HuH-7.5 (cell line): ENCODE measurements around the gene MAD1L1.

Experiments
- DNase-seq: peaks from one replicate; pipeline ENCODE4 v3.0.0; 2011; ENCODE audit warnings: low spot score

MAD1L1 gene

GRCh38 chr7:2114926-2115759 is 117.6 kb downstream of the MAD1L1 start:
- no peak for DNase-seq

DNA sequence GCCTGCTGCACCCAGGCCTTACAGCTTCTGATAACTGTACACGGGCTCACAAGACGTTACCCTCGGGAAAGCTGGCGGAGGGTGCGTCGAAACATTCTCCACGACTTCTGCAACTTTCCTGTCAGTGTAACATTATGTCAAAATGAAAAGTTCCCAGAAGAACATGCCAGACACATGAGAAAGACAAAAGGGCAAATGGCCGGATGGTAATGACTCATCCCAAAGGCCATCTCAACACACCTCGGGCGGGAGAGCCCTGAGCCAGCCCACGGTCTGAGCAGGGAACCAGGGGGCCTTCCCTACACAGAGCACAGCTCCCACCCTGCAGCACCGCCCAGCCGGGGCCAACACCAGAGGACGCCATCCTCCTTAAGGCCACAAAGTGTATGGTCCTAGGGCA is 118.7 kb downstream of the MAD1L1 start:
- DNase-seq: no peak

- DNase-seq: no peak
Measured at GRCh38 chr7:2112261-2113198, 120.2 kb downstream of the MAD1L1 start.

DNA sequence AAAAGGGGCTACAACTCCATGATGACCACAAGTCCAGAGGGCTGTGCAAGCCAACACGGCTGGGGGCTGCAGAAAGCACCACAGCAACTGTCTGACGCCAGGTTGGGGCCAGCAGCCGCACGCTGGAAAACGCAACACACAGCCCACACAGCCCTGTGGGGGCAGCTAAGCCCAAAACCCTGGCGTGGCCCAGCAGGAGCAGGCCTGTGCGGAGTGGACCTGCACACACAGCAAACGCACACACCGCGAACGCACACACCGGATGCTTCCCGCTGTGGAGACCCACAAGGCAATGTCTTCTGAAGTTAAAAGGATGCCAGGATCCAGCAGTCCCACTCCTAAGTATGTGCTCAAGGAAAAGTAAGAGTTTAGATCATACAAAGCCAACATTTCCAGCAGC is 121.2 kb downstream of the MAD1L1 start:
- DNase-seq: no peak

GRCh38 chr7:2110610-2111396 is 121.9 kb downstream of the MAD1L1 start:
- no peak for DNase-seq

- DNase-seq: no peak
Measured at GRCh38 chr7:2109936-2110609, 122.7 kb downstream of the MAD1L1 start.

- no peak for DNase-seq
Measured at GRCh38 chr7:2109251-2109872, 123.4 kb downstream of the MAD1L1 start.

DNA sequence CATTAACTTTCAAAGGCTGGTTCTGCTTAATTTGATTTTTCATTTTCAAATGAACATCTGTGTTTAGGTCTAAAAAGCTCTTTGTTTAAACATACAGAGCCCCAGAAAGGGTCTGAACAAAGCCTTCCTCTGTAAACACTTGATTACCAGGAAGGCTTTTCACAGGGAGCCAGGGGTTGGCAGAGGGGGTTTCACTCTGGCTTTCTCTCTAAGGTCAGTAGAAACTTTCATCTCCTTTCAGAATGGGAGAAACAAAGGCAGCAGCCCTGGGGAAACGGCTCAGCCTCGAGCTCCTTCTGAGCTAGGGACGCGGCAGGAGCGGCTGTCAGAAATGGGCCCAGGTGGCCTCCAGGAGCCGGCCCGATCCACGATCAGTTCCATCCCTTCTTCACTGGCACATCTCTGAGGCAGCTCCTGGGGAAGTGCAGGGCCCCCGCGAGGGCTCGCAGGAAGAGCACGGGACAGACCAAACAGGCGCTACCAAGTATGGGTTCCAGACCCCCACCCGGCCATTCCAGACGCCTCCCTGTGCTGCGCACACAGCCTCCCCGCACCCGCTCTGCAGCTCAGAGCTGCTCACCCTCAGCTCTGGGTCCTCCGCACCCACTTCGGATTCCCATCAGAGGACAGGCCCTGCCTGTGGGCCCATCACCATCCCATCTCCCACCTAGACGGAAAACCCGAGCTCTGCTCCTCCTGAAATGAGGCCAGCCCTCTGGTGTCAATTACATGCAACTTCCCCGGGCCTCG is 124.1 kb downstream of the MAD1L1 start:
- DNase-seq: no peak

DNA sequence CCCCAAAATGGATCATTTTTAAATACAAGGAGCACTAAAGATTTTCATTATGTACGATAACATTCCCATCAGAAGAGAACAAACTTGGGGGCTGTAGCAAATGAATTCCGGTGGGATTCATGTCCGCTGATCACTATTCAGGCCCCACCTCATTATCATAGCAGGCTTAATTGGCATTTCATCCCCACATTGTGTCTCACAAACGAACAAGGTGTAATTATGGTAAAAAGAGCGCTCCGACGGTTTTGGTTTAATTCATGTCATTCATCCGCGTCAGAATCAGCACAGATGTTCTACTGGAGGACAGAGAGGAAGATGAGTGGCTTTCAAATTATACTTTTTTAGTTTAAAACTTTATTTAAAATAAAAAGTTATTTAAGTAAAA is 124.7 kb downstream of the MAD1L1 start:
- DNase-seq: no peak

GRCh38 chr7:2107386-2108070 is 125.2 kb downstream of the MAD1L1 start:
- DNase-seq: no peak

DNA sequence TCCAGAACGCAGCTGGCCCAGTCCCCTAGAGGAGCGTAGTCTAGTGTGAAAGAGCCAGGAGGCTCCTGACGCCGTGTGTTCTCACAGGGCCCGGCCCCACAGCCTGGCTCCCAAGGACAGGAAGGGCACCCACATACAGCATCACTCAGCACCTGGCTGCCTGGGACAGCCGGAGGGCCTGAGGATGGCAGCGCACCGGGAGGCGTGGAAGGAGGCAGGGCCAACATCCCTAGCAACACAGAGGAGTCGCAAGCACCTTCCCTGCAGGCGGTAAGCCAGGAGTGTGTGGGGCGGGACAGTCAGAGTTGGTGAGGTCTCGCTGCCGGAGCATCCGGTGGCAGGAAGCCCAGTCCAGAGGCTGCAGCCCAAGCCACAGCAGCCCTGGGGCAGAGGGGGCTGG is 125.8 kb downstream of the MAD1L1 start:
- no peak for DNase-seq

DNA sequence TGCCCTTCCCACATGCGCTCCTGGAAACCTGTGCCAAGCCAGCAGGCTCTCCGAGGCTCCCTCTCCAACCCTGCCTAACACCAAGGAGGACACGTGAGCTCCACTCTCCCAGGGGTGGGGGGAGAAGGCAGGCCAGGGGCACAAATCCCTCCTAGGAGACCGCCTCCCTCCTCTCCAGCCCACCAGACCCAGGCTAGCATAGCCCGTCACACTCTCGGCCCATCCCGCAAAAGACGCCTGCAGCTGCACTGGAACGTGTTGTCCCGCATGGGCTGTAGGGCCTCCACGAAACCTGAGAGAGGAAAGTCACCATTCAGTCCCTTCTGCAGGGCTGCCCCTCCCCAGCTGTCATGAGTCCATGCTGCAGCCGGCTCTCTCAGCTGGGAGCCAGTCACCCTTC is 126.3 kb downstream of the MAD1L1 start:
- DNase-seq: no peak

GRCh38 chr7:2105917-2106316 is 126.8 kb downstream of the MAD1L1 start:
- no peak for DNase-seq

GRCh38 chr7:2105280-2105679 is 127.5 kb downstream of the MAD1L1 start:
- no peak for DNase-seq

DNA sequence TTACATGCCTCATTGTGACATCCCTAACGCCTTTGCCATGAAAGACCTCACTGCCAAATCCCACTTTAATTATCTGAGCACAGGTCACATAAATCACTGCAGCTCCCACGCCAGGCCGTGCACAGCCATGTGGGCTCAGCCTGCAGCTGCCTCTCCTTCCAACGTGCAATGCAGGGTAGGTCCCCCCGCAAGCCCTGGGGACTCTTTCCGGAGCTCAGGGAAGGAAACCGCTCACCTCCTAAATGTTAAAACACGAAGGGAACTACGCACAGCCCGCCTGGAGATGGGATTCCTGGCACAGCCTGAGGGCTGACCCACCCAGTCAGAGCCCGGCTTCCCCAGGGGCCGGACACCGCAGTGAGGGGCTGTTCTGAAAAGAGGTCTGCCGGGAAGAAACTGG is 128.0 kb downstream of the MAD1L1 start:
- DNase-seq: no peak

DNA sequence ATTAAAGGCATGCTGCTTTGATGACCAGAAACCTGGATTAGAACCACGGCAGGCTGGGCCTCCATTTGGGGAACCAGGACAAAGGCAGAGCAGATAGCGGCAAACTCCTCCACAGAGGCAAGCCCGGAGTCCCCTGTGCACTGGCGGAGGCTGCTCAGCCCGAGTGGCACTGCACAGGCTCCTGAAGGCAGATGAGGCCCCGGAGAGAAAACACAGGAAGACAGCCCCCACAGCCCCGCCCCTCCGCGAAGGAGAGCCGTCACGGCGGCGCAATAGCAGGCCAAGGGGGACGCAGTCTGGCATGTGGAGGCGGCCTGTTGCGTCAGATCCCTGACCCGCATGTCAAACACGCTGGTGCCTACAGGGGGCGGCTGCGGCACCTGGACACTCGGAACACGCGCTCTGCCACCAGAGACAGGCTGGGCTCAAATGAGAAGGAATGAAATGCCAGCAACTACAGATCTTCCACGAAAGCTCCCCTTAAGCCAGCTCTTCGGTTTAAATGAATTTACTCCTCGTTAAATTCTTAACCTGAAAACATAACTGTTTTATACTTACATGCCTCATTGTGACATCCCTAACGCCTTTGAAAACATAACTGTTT is 128.5 kb downstream of the MAD1L1 start:
- peak; percentile 93 for DNase-seq

GRCh38 chr7:2103071-2103898 is 129.5 kb downstream of the MAD1L1 start:
- DNase-seq: no peak

GRCh38 chr7:2102375-2102723 is 130.4 kb downstream of the MAD1L1 start:
- DNase-seq: no peak
